ENCODE data around the gene COL21A1. TPM values are rescaled to one million over a fixed set of nuclear protein-coding genes. Genes with fewer than 3 reads are reported as not detected.

The COL21A1 gene
- total RNA-seq, 1 experiment from 2014 or later: 1.8 TPM

- H3K36me3 Mint-ChIP-seq (ENCODE audit: insufficient read depth in 1 of 3, low read depth in 3 of 3): no peaks in the 10 kb centered on the region; a peak in 1 of 7 replicates
- H3K9me3 ChIP-seq (ENCODE audit: control insufficient read depth, low read depth, low read length): no peaks in the 10 kb centered on the region
- H3K14ac ChIP-seq (ENCODE audit: insufficient read depth, low read length): no peak overlapping the region
- no peak overlapping the region for H3K27ac ChIP-seq (ENCODE audit: insufficient read length, low read depth, low read length)
- no peak overlapping the region for H2BK15ac ChIP-seq (ENCODE audit: low read depth, low read length)
- peaks cover 15% of the 10 kb centered on the region for H3K27me3 Mint-ChIP-seq (ENCODE audit: low read depth)
- H3K4ac ChIP-seq (ENCODE audit: low read depth, low read length): no peak overlapping the region
- no peaks in the 10 kb centered on the region for H3K27me3 ChIP-seq (ENCODE audit: insufficient read depth, low read length)
- no peak overlapping the region for H2AK5ac ChIP-seq (ENCODE audit: insufficient read length, low read length)
- H4K5ac ChIP-seq (ENCODE audit: insufficient read length, low read depth, low read length): no peak overlapping the region
- TF ChIP-seq, protein P1, sequence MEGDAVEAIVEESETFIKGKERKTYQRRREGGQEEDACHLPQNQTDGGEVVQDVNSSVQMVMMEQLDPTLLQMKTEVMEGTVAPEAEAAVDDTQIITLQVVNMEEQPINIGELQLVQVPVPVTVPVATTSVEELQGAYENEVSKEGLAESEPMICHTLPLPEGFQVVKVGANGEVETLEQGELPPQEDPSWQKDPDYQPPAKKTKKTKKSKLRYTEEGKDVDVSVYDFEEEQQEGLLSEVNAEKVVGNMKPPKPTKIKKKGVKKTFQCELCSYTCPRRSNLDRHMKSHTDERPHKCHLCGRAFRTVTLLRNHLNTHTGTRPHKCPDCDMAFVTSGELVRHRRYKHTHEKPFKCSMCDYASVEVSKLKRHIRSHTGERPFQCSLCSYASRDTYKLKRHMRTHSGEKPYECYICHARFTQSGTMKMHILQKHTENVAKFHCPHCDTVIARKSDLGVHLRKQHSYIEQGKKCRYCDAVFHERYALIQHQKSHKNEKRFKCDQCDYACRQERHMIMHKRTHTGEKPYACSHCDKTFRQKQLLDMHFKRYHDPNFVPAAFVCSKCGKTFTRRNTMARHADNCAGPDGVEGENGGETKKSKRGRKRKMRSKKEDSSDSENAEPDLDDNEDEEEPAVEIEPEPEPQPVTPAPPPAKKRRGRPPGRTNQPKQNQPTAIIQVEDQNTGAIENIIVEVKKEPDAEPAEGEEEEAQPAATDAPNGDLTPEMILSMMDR (conservative IDR thresholded peaks at IDR 0.05): no peak
- no peaks in the 10 kb centered on the region for H4K20me1 ChIP-seq (ENCODE audit: control insufficient read depth, insufficient read depth, insufficient read length)
- no peak overlapping the region for H3K4me3 Mint-ChIP-seq
- no peak overlapping the region for H4K91ac ChIP-seq (ENCODE audit: insufficient read length, low read depth, low read length)
- H2BK20ac ChIP-seq (ENCODE audit: low read depth, low read length, poor library complexity, severe bottlenecking): no peak overlapping the region
- no peak overlapping the region for H2BK120ac ChIP-seq (ENCODE audit: low read depth, low read length, poor library complexity, severe bottlenecking)
- H3K79me1 ChIP-seq (ENCODE audit: insufficient read depth, low read depth, low read length, poor library complexity, severe bottlenecking): no peaks in the 10 kb centered on the region
- H3K27ac Mint-ChIP-seq: no peak overlapping the region
- H2BK5ac ChIP-seq (ENCODE audit: insufficient read length, low read length): no peak overlapping the region
- H3K4me1 Mint-ChIP-seq: peaks cover 29 to 33% of the 10 kb centered on the region in 2 experiments
- H3K4me2 ChIP-seq (ENCODE audit: insufficient read depth, insufficient read length, low read length): no peak overlapping the region
- peaks cover 13% of the 10 kb centered on the region for H3K23me2 ChIP-seq (ENCODE audit: insufficient read length, low read depth, low read length, poor library complexity, severe bottlenecking)
- H3K9ac ChIP-seq (ENCODE audit: extremely low read depth, insufficient read length, low read length): no peak overlapping the region
- H3K79me2 ChIP-seq (ENCODE audit: insufficient read depth, low read length): no peaks in the 10 kb centered on the region
- H2AFZ ChIP-seq (ENCODE audit: low read length): no peak overlapping the region
- no CpG with 5 or more reads among the region's 2 CpGs for WGBS (ENCODE audit: extremely low coverage, insufficient read length, low lambda C conversion rate)
- no peak for DNase-seq
- no peak overlapping the region for H4K8ac ChIP-seq (replicated peaks; ENCODE audit: insufficient read length, low read depth, low read length)
- H3K23ac ChIP-seq (ENCODE audit: insufficient read length, low read depth, low read length): no peak overlapping the region
- no peak overlapping the region for H3K56ac ChIP-seq (ENCODE audit: insufficient read length, low read depth, low read length)
- H2BK12ac ChIP-seq (ENCODE audit: insufficient read length, low read depth, low read length): no peak overlapping the region
- H3K4me1 ChIP-seq (ENCODE audit: insufficient read depth, low read length): peaks cover 8% of the 10 kb centered on the region
- H3K18ac ChIP-seq (ENCODE audit: insufficient read length, low read depth, low read length): no peak overlapping the region
- no peak overlapping the region for H3T11ph ChIP-seq (ENCODE audit: low read length)
- no peaks in the 10 kb centered on the region for H3K9me3 Mint-ChIP-seq
Observed at GRCh38 chr6:56250266-56250665, 2.9 kb upstream of the COL21A1 start.
